WI38 (cell line): ENCODE measurements around the gene AKAP10.
"Not testable (repeated sequence)": the region's sequence is repeated elsewhere in the genome, so short reads cannot be mapped to it uniquely, and the experiment has no call there.

Source experiments
- H3K4me3 ChIP-seq: 2 replicates; pipeline ENCODE4 v1.5.1; 2011; ENCODE audit warnings: low read depth, mild to moderate bottlenecking, control low read depth, low read length
- CTCF ChIP-seq: IDR thresholded peaks from 2 replicates; pipeline ENCODE4 v1.5.1; 2012; ENCODE audit warnings: low read depth, mild to moderate bottlenecking, control low read depth, low read length

Gene AKAP10

GRCh38 chr17:19865021-19865420 is 112.6 kb downstream of the AKAP10 start:
- H3K4me3 ChIP-seq: no peak overlapping the region
- TF ChIP-seq CTCF: no peak

- not testable (repeated sequence) for H3K4me3 ChIP-seq
Measured at GRCh38 chr17:19860647-19861177, 116.9 kb downstream of the AKAP10 start.

- H3K4me3 ChIP-seq: no peak overlapping the region
- TF ChIP-seq CTCF: no peak
Measured at GRCh38 chr17:19857640-19858039, 120.0 kb downstream of the AKAP10 start.
